Activated naive CD8-positive, alpha-beta T cell treated with anti-CD3 and anti-CD28 coated beads, Interleukin-2, amount 10 ng/mL, durations not matched to agents 7 days and 5 days (primary cell): ENCODE data around the gene SPINK14. TPM values are rescaled to one million over a fixed set of nuclear protein-coding genes. Genes with fewer than 3 reads are reported as not detected.

ENCODE experiments used
- ATAC-seq: fragments of 150-1000 bp; cut with Tn5 transposase; one replicate; pipeline ENCODE4 v1.10.0; 2021; ENCODE audit warnings: low read depth, moderate library complexity
- POLR2A ChIA-PET: fragments of 350-600 bp; sonication (Branson Sonifier 250); formaldehyde crosslinking; loops from one replicate; lab custom pipeline; 2021; ENCODE audit warnings: antibody characterized with exemption; lab: Charles Lee
- DNase-seq: peaks from one replicate; pipeline ENCODE4 v3.0.0; 2021
- H3K27ac Mint-ChIP-seq: one replicate; pipeline ENCODE4 v1.8.0; 2022; ENCODE audit warnings: mild to moderate bottlenecking, mixed read lengths
- H3K27me3 Mint-ChIP-seq: one replicate; pipeline ENCODE4 v1.8.0; 2022; ENCODE audit warnings: mild to moderate bottlenecking, moderate library complexity, mixed read lengths
- H3K36me3 Mint-ChIP-seq: one replicate; pipeline ENCODE4 v1.8.0; 2021; ENCODE audit warnings: mild to moderate bottlenecking, mixed read lengths
- H3K4me1 Mint-ChIP-seq: one replicate; pipeline ENCODE4 v1.8.0; 2021; ENCODE audit warnings: mixed read lengths
- H3K4me3 Mint-ChIP-seq: one replicate; pipeline ENCODE4 v1.8.0; 2022; ENCODE audit warnings: mild to moderate bottlenecking, moderate library complexity, mixed read lengths
- H3K9me3 Mint-ChIP-seq: one replicate; pipeline ENCODE4 v1.8.0; 2021; ENCODE audit warnings: mixed read lengths
- total RNA-seq, 2 experiments: library from RNA; stranded (reverse); gene quantifications; one replicate each; pipeline ENCODE4 v1.2.3, GENCODE V29; 2021

SPINK14 gene, protein sequence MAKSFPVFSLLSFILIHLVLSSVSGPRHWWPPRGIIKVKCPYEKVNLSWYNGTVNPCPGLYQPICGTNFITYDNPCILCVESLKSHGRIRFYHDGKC
- total RNA-seq, result not detected

GRCh38 chr5:148168246-148168645, at the start of gene SPINK14:
SPINK14 (plus strand) TSS chr5:148168546; CDS start chr5:148169733, 1,187 bp downstream.
- Mint-ChIP-seq H3K36me3 (no peaks in the 10 kb centered on the region), H3K27ac (no peak within 1 kb of the TSS), H3K4me1 (no peaks in the 10 kb centered on the region), H3K27me3 (peaks cover 13% of the 10 kb centered on the region), H3K9me3 (no peaks in the 10 kb centered on the region), H3K4me3 (no peak within 1 kb of the TSS)
- ATAC-seq, result no peak
- POLR2A ChIA-PET, result no interaction called here
- no peak for DNase-seq

DNA sequence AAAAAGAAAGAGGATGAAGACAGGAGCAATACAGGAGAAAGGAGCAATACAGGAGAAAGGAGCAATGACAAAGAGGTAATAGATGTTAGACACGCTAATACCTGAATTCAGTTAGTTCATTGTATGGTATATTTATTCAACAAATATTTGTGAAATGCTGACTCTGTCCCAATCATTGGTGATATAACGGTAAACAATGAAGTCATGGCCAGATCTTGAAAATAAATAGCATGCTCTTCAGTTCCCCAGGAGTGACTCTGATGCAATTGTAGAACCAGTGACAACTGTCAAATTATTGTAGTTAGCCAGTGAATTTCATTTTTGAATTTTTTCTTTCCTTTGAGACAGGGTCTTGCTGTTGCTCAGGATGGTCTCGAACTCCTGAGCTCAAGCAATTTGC, 48.0 kb upstream of the SPINK14 start:
- Mint-ChIP-seq H3K4me3 (no peak overlapping the region), H3K9me3 (no peaks in the 10 kb centered on the region), H3K27ac (no peak overlapping the region), H3K27me3 (no peaks in the 10 kb centered on the region), H3K4me1 (no peaks in the 10 kb centered on the region), H3K36me3 (no peaks in the 10 kb centered on the region)
- POLR2A ChIA-PET, result no interaction called here
- ATAC-seq, result no peak
- no peak for DNase-seq

DNA sequence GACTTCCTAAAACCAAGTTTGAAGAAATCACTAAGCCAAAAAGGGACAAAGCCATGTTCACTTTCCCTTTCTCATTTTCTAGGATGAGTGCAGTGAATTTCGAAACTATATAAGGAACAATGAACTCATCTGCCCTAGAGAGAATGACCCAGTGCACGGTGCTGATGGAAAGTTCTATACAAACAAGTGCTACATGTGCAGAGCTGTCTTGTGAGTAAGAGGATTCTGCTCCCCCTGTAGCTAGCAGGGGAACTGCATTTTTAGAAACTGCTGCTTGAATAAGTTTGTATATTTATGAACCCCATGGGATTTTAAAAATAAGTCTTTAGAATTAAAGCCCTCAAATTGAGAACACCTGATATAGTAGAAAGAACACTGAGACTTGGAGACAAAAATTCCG, 42.7 kb upstream of the SPINK14 start:
- H3K9me3 Mint-ChIP-seq, result no peaks in the 10 kb centered on the region
- H3K27me3 Mint-ChIP-seq, result no peaks in the 10 kb centered on the region
- DNase-seq, result no peak
- H3K27ac Mint-ChIP-seq, result no peak overlapping the region
- ATAC-seq, result no peak
- H3K4me1 Mint-ChIP-seq, result no peaks in the 10 kb centered on the region
- no peaks in the 10 kb centered on the region for H3K36me3 Mint-ChIP-seq
- H3K4me3 Mint-ChIP-seq, result no peak overlapping the region
- POLR2A ChIA-PET, result no interaction called here

DNA sequence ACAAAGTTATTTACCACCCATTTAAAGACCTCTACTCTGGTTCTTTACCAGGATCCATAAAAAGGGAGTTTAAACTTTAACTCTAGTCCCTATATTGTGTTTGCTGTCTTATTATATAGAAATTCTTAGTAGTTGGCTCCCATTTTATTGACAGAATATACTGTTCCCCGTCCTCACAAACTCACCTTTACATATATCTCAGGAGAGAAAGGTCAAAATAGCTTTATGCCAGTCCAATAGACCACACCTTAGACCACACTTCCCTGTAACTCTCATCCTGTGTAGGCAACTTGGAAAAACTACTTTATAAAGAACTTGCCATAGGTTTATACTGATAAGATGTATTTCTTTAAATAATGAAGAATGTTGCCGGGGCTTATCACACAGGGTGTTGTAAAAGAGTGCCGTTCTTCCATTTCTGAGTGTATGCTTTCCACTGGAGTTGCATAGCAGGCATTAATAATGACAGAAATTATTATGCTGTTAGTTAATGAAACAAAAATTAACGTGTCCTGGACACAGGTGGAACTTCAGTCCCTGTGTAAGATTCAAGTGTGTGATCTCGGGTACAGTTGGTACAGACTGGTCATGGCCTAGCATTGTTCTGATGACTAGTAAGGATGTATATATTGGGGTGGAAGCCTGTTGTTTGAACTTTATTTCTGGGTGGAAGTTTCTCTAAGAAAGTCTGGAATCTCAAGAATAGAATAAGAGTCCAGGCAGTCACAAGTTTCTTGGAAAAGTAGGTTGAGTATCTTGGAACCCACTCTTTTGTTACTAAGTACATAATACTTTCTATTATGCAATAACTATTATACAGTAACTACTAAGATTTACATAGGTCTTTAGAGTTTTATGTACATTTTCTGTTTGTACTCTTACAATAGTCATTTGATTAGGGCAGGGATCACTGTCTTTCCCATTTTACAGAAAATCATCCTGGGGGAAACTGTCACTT, 33.0 kb upstream of the SPINK14 start:
- Mint-ChIP-seq H3K27me3 (peaks cover 2% of the 10 kb centered on the region), H3K27ac (no peak overlapping the region), H3K4me1 (no peaks in the 10 kb centered on the region), H3K36me3 (no peaks in the 10 kb centered on the region), H3K4me3 (no peak overlapping the region), H3K9me3 (no peaks in the 10 kb centered on the region)
- no peak for DNase-seq
- POLR2A ChIA-PET, result no interaction called here
- ATAC-seq, result no peak

DNA sequence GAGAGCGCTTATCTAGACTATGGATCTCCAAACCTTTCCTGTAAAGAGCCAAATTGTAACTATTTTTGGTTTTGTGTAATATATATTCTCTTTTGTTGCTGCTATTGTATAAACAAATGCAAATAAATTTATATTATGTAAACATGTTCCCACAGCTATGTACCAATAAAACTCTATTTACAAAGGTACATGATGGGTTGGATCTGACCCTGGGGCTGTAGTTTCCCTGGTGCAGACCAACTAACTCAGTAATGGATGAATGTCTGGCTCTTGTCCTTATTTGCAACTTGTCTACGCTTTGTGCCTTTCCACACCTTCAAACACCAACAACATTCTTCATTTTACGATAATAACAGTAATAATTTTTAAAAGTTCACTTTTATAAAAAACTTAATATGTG, 27.5 kb upstream of the SPINK14 start:
- no peaks in the 10 kb centered on the region for H3K9me3 Mint-ChIP-seq
- H3K36me3 Mint-ChIP-seq, result no peaks in the 10 kb centered on the region
- ATAC-seq (no peak), DNase-seq (no peak)
- H3K4me1 Mint-ChIP-seq, result no peaks in the 10 kb centered on the region
- peaks cover 2% of the 10 kb centered on the region for H3K27me3 Mint-ChIP-seq
- POLR2A ChIA-PET, result no interaction called here
- H3K4me3 Mint-ChIP-seq, result no peak overlapping the region
- no peak overlapping the region for H3K27ac Mint-ChIP-seq

DNA sequence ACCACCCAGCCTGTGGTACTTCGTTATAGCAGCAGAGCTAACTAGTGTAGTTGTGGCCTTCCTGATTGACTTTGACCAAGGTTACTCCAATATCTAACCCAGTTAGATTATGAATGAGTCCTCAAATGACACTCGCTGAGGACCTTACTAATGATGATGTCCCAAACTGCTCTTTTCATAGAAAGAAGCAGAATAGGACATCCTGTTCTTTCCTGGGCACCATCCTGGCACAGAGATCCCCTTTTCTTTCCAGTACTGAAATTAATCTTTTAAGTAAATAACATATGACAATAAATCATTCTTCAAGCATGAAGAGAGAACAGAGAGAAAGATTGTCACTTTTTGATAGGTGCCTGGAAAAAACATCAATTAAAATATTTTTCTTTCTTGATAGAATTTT, 26.7 kb upstream of the SPINK14 start:
- POLR2A ChIA-PET, result no interaction called here
- H3K4me3 Mint-ChIP-seq, result no peak overlapping the region
- no peaks in the 10 kb centered on the region for H3K9me3 Mint-ChIP-seq
- ATAC-seq (no peak), DNase-seq (no peak)
- peaks cover 2% of the 10 kb centered on the region for H3K27me3 Mint-ChIP-seq
- no peaks in the 10 kb centered on the region for H3K36me3 Mint-ChIP-seq
- no peaks in the 10 kb centered on the region for H3K4me1 Mint-ChIP-seq
- H3K27ac Mint-ChIP-seq, result no peak overlapping the region

DNA sequence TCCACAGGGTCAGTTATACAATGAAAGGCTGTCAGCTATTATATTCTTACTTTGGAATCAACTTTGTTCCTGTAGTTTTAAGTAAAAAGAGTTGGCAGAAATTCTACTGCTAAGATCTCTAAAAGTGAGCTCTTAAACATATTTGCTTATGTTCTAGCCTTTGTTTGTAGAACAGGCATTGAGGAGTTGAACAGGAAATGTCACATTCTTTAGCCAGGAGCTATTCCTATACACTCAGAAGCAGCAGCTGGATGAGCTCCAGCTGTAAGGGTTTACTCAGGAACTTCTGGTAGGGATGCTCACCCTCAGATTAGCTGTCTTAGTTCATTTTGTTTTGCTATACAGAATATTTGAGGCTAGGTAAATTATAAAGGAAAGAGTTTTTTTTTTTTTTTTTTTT, 22.4 kb upstream of the SPINK14 start:
- no peaks in the 10 kb centered on the region for H3K9me3 Mint-ChIP-seq
- H3K4me1 Mint-ChIP-seq, result no peaks in the 10 kb centered on the region
- H3K27ac Mint-ChIP-seq, result no peak overlapping the region
- ATAC-seq, result no peak
- peaks cover 2% of the 10 kb centered on the region for H3K27me3 Mint-ChIP-seq
- no peak overlapping the region for H3K4me3 Mint-ChIP-seq
- H3K36me3 Mint-ChIP-seq, result no peaks in the 10 kb centered on the region
- no peak for DNase-seq
- POLR2A ChIA-PET, result no interaction called here

DNA sequence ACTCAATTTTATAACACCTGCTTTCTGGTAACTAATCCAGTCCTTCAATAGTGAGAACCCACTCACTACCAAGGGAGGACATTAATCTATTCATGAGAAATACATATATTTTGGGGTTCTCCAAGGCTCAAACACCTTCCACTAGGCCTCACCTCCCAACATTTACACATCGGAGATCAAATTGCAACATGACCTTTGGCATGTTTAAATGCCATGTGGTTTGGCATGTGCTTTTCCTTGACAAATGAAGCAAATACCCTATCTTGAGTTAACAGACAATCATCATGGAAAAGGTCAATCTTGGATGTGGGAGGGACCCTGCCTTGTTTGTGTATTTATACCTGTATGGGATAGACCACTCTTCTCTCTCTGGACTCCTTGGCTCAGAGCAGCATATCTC, 21.9 kb upstream of the SPINK14 start:
- Mint-ChIP-seq H3K9me3 (no peaks in the 10 kb centered on the region), H3K27me3 (peaks cover 2% of the 10 kb centered on the region), H3K4me1 (no peaks in the 10 kb centered on the region), H3K36me3 (no peaks in the 10 kb centered on the region), H3K4me3 (no peak overlapping the region), H3K27ac (no peak overlapping the region)
- ATAC-seq, result no peak
- POLR2A ChIA-PET, result no interaction called here
- no peak for DNase-seq

GRCh38 chr5:148147415-148147814, 20.9 kb upstream of the SPINK14 start:
- Mint-ChIP-seq H3K4me1 (no peaks in the 10 kb centered on the region), H3K4me3 (no peak overlapping the region), H3K27me3 (peaks cover 2% of the 10 kb centered on the region), H3K36me3 (no peaks in the 10 kb centered on the region), H3K27ac (no peak overlapping the region), H3K9me3 (no peaks in the 10 kb centered on the region)
- ATAC-seq (no peak), DNase-seq (no peak)
- POLR2A ChIA-PET, result no interaction called here

GRCh38 chr5:148151872-148152271, 16.5 kb upstream of the SPINK14 start:
- H3K36me3 Mint-ChIP-seq, result no peaks in the 10 kb centered on the region
- ATAC-seq (no peak), DNase-seq (no peak)
- H3K4me1 Mint-ChIP-seq, result no peaks in the 10 kb centered on the region
- no peaks in the 10 kb centered on the region for H3K27me3 Mint-ChIP-seq
- H3K4me3 Mint-ChIP-seq, result no peak overlapping the region
- POLR2A ChIA-PET, result no interaction called here
- no peaks in the 10 kb centered on the region for H3K9me3 Mint-ChIP-seq
- no peak overlapping the region for H3K27ac Mint-ChIP-seq

GRCh38 chr5:148152781-148153180, 15.6 kb upstream of the SPINK14 start:
- H3K27ac Mint-ChIP-seq, result no peak overlapping the region
- no peaks in the 10 kb centered on the region for H3K9me3 Mint-ChIP-seq
- H3K27me3 Mint-ChIP-seq, result no peaks in the 10 kb centered on the region
- H3K4me3 Mint-ChIP-seq, result no peak overlapping the region
- no peaks in the 10 kb centered on the region for H3K4me1 Mint-ChIP-seq
- POLR2A ChIA-PET, result no interaction called here
- H3K36me3 Mint-ChIP-seq, result no peaks in the 10 kb centered on the region
- ATAC-seq, result no peak
- no peak for DNase-seq

GRCh38 chr5:148156609-148157008, 11.7 kb upstream of the SPINK14 start:
- H3K36me3 Mint-ChIP-seq, result no peaks in the 10 kb centered on the region
- H3K4me1 Mint-ChIP-seq, result no peaks in the 10 kb centered on the region
- DNase-seq, result no peak
- H3K4me3 Mint-ChIP-seq, result no peak overlapping the region
- POLR2A ChIA-PET, result no interaction called here
- H3K27me3 Mint-ChIP-seq, result no peaks in the 10 kb centered on the region
- no peaks in the 10 kb centered on the region for H3K9me3 Mint-ChIP-seq
- no peak overlapping the region for H3K27ac Mint-ChIP-seq
- no peak for ATAC-seq

DNA sequence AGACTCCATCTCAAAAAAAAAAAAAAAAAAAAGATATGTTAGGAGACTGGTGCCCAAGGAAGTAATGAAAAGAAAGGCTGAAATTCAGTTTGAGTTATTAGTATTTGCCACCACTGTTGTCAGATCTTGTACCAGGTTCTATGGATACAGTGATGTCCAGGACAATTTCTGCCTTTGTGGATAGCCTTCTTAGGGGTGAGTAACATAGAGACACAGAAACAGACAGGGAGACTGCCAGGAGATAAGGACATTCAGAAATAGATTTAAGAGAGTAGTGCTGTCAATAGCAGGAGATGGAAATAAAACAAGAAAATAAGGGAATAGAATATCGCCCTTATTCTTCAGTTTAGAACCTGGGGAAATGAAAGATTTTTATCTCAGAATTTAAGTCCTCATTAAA, 6.3 kb upstream of the SPINK14 start:
- Mint-ChIP-seq H3K27me3 (peaks cover 3% of the 10 kb centered on the region), H3K36me3 (no peaks in the 10 kb centered on the region), H3K9me3 (no peaks in the 10 kb centered on the region), H3K4me3 (no peak overlapping the region), H3K4me1 (no peaks in the 10 kb centered on the region), H3K27ac (no peak overlapping the region)
- POLR2A ChIA-PET, result no interaction called here
- ATAC-seq, result no peak
- DNase-seq, result no peak

- no peak overlapping the region for H3K27ac Mint-ChIP-seq
- POLR2A ChIA-PET, result no interaction called here
Observed at GRCh38 chr5:148163345-148163744, 5.0 kb upstream of the SPINK14 start.

More at GRCh38 chr5:148163345-148163744, 5.0 kb upstream of the SPINK14 start:
- no peak for ATAC-seq
- H3K4me1 Mint-ChIP-seq, result no peaks in the 10 kb centered on the region
- no peaks in the 10 kb centered on the region for H3K36me3 Mint-ChIP-seq
- DNase-seq, result no peak
- H3K4me3 Mint-ChIP-seq, result no peak overlapping the region
- no peaks in the 10 kb centered on the region for H3K9me3 Mint-ChIP-seq
- H3K27me3 Mint-ChIP-seq, result peaks cover 3% of the 10 kb centered on the region
